ENCODE measurements around the gene FYB1. TPM values are rescaled to one million over a fixed set of nuclear protein-coding genes. Genes with fewer than 3 reads are reported as not detected.
"Not testable (repeated sequence)": the region's sequence is repeated elsewhere in the genome, so short reads cannot be mapped to it uniquely, and the experiment has no call there.

Gene FYB1
- total RNA-seq, 1 donor from 2014 or later: 74.1 TPM

DNA sequence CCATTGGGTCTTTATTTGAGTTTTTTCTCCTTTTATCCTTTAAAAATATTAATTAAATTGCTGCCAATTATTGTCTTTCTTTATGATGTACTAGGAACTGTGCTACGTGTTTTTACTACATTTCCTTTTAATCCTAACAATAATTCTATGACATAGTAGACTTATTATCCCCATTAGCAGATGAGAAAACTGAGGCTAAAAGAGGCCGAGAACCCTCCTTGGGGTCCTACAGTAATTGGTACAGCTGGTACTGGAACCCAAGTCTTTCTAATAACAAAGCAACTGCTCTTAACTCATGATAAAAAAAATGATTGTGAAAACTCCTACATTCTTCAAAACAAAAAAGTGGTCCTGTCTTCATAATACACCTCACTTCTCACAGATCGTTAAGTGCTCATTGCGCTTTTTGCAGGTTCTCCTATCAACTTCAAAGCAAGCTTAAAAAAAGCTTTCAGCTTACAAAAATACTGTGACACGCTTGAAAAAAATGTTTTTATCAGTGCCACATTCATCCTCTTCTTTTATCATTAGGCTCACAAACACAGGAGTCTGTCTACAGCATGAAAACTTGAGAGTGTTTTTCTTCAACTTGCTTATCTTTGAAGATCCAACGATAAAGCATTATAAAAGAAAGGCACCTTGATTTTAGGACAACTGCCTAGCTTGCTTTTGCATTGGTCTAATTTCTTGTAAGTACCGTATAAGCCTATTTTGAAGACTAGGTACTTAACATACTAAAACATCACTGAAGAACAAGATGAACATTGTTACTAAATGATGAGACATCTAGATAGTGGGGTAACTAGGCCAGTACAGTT is 32.4 kb downstream of the FYB1 start:
- intact Hi-C loops (cut with DNase I): no loop called here
- Histone ChIP-seq H3K27me3 (no peaks in the 10 kb centered on the region), H3K9me3 (no peaks in the 10 kb centered on the region), H3K27ac (no peak overlapping the region), H3K4me1 (no peaks in the 10 kb centered on the region), H3K4me3 (no peak overlapping the region), H3K36me3 (no peaks in the 10 kb centered on the region)
- TF ChIP-seq, protein P1, sequence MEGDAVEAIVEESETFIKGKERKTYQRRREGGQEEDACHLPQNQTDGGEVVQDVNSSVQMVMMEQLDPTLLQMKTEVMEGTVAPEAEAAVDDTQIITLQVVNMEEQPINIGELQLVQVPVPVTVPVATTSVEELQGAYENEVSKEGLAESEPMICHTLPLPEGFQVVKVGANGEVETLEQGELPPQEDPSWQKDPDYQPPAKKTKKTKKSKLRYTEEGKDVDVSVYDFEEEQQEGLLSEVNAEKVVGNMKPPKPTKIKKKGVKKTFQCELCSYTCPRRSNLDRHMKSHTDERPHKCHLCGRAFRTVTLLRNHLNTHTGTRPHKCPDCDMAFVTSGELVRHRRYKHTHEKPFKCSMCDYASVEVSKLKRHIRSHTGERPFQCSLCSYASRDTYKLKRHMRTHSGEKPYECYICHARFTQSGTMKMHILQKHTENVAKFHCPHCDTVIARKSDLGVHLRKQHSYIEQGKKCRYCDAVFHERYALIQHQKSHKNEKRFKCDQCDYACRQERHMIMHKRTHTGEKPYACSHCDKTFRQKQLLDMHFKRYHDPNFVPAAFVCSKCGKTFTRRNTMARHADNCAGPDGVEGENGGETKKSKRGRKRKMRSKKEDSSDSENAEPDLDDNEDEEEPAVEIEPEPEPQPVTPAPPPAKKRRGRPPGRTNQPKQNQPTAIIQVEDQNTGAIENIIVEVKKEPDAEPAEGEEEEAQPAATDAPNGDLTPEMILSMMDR (IDR thresholded peaks at IDR 0.05): no peak
- DNase-seq (ENCODE audit: low spot score in 2 of 2): no peak

DNA sequence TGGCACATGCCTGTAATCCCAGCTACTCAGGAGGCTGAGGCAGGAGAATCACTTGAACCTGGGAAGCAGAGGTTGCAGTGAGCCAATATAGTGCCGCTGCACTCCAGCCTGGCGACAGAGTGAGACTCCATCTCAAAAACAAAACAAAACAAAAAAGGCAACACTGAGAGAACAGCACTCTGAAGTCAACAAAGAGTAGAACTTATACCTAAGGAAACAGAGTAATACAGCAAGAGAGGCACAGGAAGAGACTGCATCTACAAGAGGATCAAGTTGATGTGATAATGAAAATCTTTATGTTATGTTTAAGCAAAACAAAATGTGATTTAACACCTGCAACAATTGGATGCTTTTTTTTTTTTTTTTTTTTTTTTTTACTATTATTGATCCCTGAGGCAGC is 33.1 kb downstream of the FYB1 start:
- Histone ChIP-seq H3K27ac (no peak overlapping the region), H3K27me3 (no peaks in the 10 kb centered on the region), H3K36me3 (no peaks in the 10 kb centered on the region), H3K4me3 (no peak overlapping the region), H3K4me1 (no peaks in the 10 kb centered on the region), H3K9me3 (no peaks in the 10 kb centered on the region)
- intact Hi-C loops (cut with DNase I): no loop called here
- DNase-seq (ENCODE audit: low spot score in 2 of 2): no peak
- TF ChIP-seq, protein P1 (IDR thresholded peaks at IDR 0.05): no peak

DNA sequence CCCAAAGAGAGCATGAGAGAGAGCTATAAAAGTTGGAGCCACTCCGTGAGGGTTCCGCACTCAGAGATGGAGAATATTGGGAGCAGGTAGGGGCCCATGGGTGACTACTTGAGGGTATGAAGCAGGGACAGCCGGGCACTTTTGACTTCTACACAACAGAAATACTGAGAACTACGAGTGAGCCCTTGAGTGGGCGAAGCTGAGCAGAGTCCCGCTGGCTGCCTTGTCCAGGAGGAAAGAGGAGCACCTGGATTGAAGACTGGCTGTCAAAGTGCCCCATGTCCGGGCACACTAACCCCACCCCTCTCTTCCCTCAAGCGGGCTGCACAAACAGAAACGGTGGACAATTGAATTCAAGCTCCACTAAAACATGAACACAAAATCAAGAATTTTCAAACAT is 33.6 kb downstream of the FYB1 start:
- Histone ChIP-seq H3K36me3 (no peaks in the 10 kb centered on the region), H3K27me3 (no peaks in the 10 kb centered on the region), H3K4me3 (no peak overlapping the region), H3K27ac (no peak overlapping the region), H3K4me1 (no peaks in the 10 kb centered on the region), H3K9me3 (no peaks in the 10 kb centered on the region)
- intact Hi-C loops (cut with DNase I): no loop called here
- no peak for DNase-seq (ENCODE audit: low spot score in 2 of 2)
- TF ChIP-seq, protein P1 (IDR thresholded peaks at IDR 0.05): no peak

DNA sequence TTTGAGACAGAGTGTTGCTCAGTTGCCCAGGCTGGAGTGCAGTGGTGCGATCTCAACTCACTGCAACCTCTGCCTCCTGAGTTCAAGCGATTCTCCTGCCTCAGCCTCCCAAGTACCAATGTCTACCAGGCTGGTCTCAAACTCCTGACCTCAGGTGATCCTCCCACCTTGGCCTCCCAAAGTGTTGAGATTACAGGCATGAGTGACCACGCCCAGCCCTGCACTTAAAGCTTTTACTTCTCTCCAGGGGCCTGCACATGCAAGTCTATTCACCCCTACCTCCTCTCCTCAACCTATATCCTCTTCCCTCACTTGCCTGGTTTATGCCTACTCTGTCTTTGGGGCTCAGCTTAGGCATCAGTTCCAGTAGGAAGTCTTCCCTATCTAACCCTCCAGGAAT is 39.8 kb downstream of the FYB1 start:
- H3K27ac ChIP-seq; H3K27me3 ChIP-seq; H3K4me3 ChIP-seq; H3K9me3 ChIP-seq; intact Hi-C loops (cut with DNase I); H3K36me3 ChIP-seq; DNase-seq (ENCODE audit: low spot score in 2 of 2); H3K4me1 ChIP-seq: not testable (repeated sequence)

DNA sequence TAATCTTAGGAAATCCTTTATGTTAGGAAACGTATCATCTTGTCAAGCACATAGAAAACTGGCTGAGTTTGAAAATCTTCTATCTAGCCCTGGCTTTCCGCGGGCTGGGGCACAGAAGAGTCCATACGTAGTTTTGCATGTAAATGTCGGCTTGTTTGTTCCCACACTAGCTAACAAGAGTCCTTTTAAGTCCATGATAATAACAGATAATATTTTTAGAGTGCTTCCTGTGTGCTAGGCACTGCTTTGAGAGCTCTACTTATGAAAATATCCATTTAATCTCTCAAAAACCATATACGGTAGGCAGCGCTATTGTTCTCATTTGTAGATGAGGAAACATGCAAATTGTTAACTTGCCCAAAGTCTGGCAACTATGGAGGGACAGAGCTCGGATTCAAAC is 40.5 kb downstream of the FYB1 start:
- no peak overlapping the region for H3K27ac ChIP-seq
- no peak overlapping the region for H3K4me3 ChIP-seq
- H3K4me1 ChIP-seq: no peaks in the 10 kb centered on the region
- DNase-seq (ENCODE audit: low spot score in 2 of 2): no peak
- H3K9me3 ChIP-seq: no peaks in the 10 kb centered on the region
- intact Hi-C loops (cut with DNase I): no loop called here
- TF ChIP-seq, protein P1 (IDR thresholded peaks at IDR 0.05): no peak
- H3K36me3 ChIP-seq: no peaks in the 10 kb centered on the region
- no peaks in the 10 kb centered on the region for H3K27me3 ChIP-seq

DNA sequence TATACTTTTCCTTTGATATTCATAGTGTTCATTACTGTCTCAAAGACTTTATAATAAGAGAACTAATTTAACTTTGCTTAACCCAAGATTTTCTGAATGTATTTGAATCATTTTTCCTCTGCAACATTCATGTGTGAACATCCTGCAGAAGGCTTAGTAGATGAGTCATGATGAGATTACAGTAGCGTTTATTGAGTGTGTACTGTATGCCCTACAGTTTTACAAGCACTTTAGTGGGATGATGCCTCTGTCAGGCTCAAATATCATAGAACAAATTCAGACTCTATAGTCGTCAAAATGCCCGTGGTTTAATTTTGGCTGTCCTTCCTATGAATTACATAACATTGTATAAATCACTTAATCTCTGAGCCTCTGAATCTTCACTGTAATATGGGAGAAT is 41.2 kb downstream of the FYB1 start:
- H3K36me3 ChIP-seq: no peaks in the 10 kb centered on the region

More for the DNA sequence above, 41.2 kb downstream of the FYB1 start:
- Histone ChIP-seq H3K27ac (no peak overlapping the region), H3K4me3 (no peak overlapping the region), H3K4me1 (no peaks in the 10 kb centered on the region), H3K27me3 (no peaks in the 10 kb centered on the region), H3K9me3 (no peaks in the 10 kb centered on the region)
- no peak for DNase-seq (ENCODE audit: low spot score in 2 of 2)
- TF ChIP-seq, protein P1 (IDR thresholded peaks at IDR 0.05): no peak
- intact Hi-C loops (cut with DNase I): no loop called here
